B cell (primary cell): ENCODE measurements around the gene HDAC7. TPM values are rescaled to one million over a fixed set of nuclear protein-coding genes. Genes with fewer than 3 reads are reported as not detected.
A peak's percentile ranks its signal among the peaks of the same experiment; 100 is the strongest.

ENCODE experiments used
- ATAC-seq: fragments of 200-7000 bp; cut with Tn5 transposase; one replicate; pipeline ENCODE4 v1.10.0; 2021; ENCODE audit warnings: low read depth, mild to moderate bottlenecking, moderate number of reproducible peaks, moderate library complexity
- CTCF ChIA-PET: fragments of 350-600 bp; sonication (Branson Sonifier 250); formaldehyde crosslinking; loops from one replicate; lab custom pipeline; 2021; ENCODE audit warnings: antibody characterized with exemption, inconsistent platforms; lab: Charles Lee
- POLR2A ChIA-PET: fragments of 350-600 bp; sonication (Branson Sonifier 250); formaldehyde crosslinking; loops from one replicate; lab custom pipeline; 2021; ENCODE audit warnings: antibody characterized with exemption; lab: Charles Lee
- DNase-seq: peaks from one replicate; pipeline ENCODE4 v3.0.0; 2013
- H2AFZ ChIP-seq: 2 replicates; pipeline ENCODE4 v1.6.1; 2012; ENCODE audit warnings: mild to moderate bottlenecking, low read depth, low read length; ENCODE audit not compliant: insufficient read depth, poor library complexity, severe bottlenecking
- H3K27ac ChIP-seq, 2 donors: 1 replicate in 1 of 2; 2 replicates in 1 of 2; pipeline ENCODE4 v1.5.1; 2012 to 2013; ENCODE audit warnings: low read length in 2 of 2, mild to moderate bottlenecking in 2 of 2, moderate library complexity in 1 of 2
- H3K27me3 ChIP-seq, 4 experiments: fragments of 200-600 bp in 1 of 4; sonication (generic) in 1 of 4; replicated peaks in 1 of 4; 1 replicate in 2 of 4; 2 replicates in 2 of 4; pipeline versions ENCODE4 v1.6.1 to v1.7.0; 2013 to 2016; ENCODE audit warnings: low read length in 3 of 4, mild to moderate bottlenecking in 2 of 4, mixed read lengths in 1 of 4, moderate library complexity in 1 of 4; ENCODE audit not compliant: insufficient read depth in 4 of 4, control insufficient read depth in 3 of 4; ENCODE audit errors: control extremely low read depth in 1 of 4
- H3K36me3 ChIP-seq, 2 experiments: replicated peaks in 1 of 2; 1 replicate in 1 of 2; 2 replicates in 1 of 2; pipeline versions ENCODE4 v1.6.1 to v1.7.1; 2013; ENCODE audit warnings: low read length in 1 of 2; ENCODE audit not compliant: insufficient read depth in 2 of 2, control insufficient read depth in 1 of 2; ENCODE audit errors: control extremely low read depth in 1 of 2, extremely low read depth in 1 of 2
- H3K4me1 ChIP-seq, 2 donors: fragments of 200-600 bp in 1 of 2; sonication (generic) in 1 of 2; 1 replicate in 1 of 2; 2 replicates in 1 of 2; pipeline versions ENCODE4 v1.5.1 to v1.6.1; 2013 to 2017; ENCODE audit warnings: low read length in 2 of 2; ENCODE audit not compliant: control insufficient read depth in 2 of 2, insufficient read depth in 2 of 2
- H3K4me2 ChIP-seq: replicated peaks from 2 replicates; pipeline ENCODE3; 2012; ENCODE audit warnings: mild to moderate bottlenecking, low read depth, low read length; ENCODE audit not compliant: poor library complexity, severe bottlenecking
- H3K4me3 ChIP-seq, 5 experiments: fragments of 200-600 bp in 1 of 5; sonication (generic) in 1 of 5; 1 replicate in 3 of 5; 2 replicates in 2 of 5; pipeline versions ENCODE4 v1.5.1 to v1.7.0; 2011 to 2016; ENCODE audit warnings: low read length in 4 of 5, mild to moderate bottlenecking in 4 of 5, low read depth in 2 of 5, control low read depth in 1 of 5, moderate library complexity in 1 of 5; ENCODE audit not compliant: insufficient read depth in 1 of 5; ENCODE audit errors: control extremely low read depth in 1 of 5, extremely low read depth in 1 of 5
- H3K79me2 ChIP-seq: fragments of 200-600 bp; sonication (generic); one replicate; pipeline ENCODE4 v1.6.0; 2016; ENCODE audit warnings: low read length; ENCODE audit not compliant: control insufficient read depth, insufficient read depth
- H3K9ac ChIP-seq: fragments of 200-600 bp; sonication (generic); 2 replicates; pipeline ENCODE4 v1.6.1; 2017; ENCODE audit warnings: mild to moderate bottlenecking, low read length, moderate library complexity
- H3K9me3 ChIP-seq, 3 donors: one replicate each; pipeline versions ENCODE4 v1.6.1 to v1.7.1; 2013; ENCODE audit warnings: low read length in 2 of 3; ENCODE audit not compliant: control insufficient read depth in 2 of 3, insufficient read depth in 1 of 3; ENCODE audit errors: control extremely low read depth in 1 of 3
- H4K20me1 ChIP-seq: 2 replicates; pipeline ENCODE4 v1.6.0; 2012; ENCODE audit warnings: mild to moderate bottlenecking, low read length; ENCODE audit not compliant: insufficient read depth, control insufficient read depth, poor library complexity, severe bottlenecking
- H3K27ac Mint-ChIP-seq: one replicate; pipeline ENCODE4 v1.8.0; 2021; ENCODE audit warnings: mixed read lengths
- H3K27me3 Mint-ChIP-seq: one replicate; pipeline ENCODE4 v1.8.0; 2021; ENCODE audit warnings: mixed read lengths
- H3K4me1 Mint-ChIP-seq: one replicate; pipeline ENCODE4 v1.8.0; 2021; ENCODE audit warnings: mixed read lengths
- H3K4me3 Mint-ChIP-seq: one replicate; pipeline ENCODE4 v1.8.0; 2021; ENCODE audit warnings: mixed read lengths
- H3K9me3 Mint-ChIP-seq: one replicate; pipeline ENCODE4 v1.8.0; 2022; ENCODE audit warnings: mixed read lengths; ENCODE audit not compliant: insufficient read depth
- EZH2 ChIP-seq: IDR thresholded peaks from 2 replicates; pipeline ENCODE4 v1.6.1; 2012; ENCODE audit warnings: borderline replicate concordance, low read depth, mild to moderate bottlenecking, moderate library complexity, low read length; ENCODE audit not compliant: insufficient read depth, poor library complexity, severe bottlenecking
- WGBS: methylation state at CpG from one replicate; pipeline ENCODE4 v1.1.5; 2013; ENCODE audit warnings: missing lambda C conversion rate; ENCODE audit not compliant: insufficient coverage; 5-methylcytosine and 5-hydroxymethylcytosine counted together
- intact Hi-C: fragments of 100-400 bp; cut with micrococcal nuclease; formaldehyde crosslinking; loops from one replicate; pipeline ENCODE4 v1.10.0; 2022
- polyA plus RNA-seq: library from polyadenylated mRNA; depleted of rRNA; stranded (reverse); fragments of >200 nt; gene quantifications from 2 replicates; pipeline ENCODE4 v1.2.3, GENCODE V29; 2012
- total RNA-seq, 2 donors: library from RNA; stranded (reverse); fragments of 120-200 nt in 1 of 2; gene quantifications; 1 replicate in 1 of 2; 2 replicates in 1 of 2; pipeline versions ENCODE4 v1.2.3 to v1.2.4, GENCODE V29; 2013 to 2022
- TF ChIP-seq, protein P1 (sequence below): fragments of 200-600 bp; IDR thresholded peaks from one replicate; pipeline ENCODE4 v1.8.0; 2022; ENCODE audit warnings: antibody characterized with exemption, mild to moderate bottlenecking

The HDAC7 gene
- total and polyA plus RNA-seq, 2 donors (not counting 1 experiment from before 2014, with no cell fraction given), result 87.2 to 178 TPM

DNA sequence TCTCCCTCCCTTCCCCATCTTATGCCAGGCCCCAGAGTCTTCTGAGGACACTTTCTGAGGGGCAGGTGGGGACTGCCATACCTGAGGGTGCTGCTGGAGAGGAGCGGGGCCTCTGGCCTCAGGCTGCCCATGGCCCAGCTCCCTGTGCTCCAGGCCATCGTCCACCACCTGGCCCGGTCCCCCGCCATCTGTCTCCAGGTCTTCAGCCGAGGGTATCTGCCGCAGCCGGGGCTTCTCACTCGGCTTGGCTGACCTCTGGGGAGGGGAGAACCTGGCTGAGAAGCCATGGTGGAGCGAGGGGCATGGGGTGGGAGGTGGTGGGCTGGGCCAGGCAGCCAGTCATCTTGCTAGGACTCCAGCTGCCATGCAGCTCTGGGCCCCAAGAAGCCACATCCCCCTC, 25.0 kb downstream of the HDAC7 start:
- no peak overlapping the region for H2AFZ ChIP-seq
- no peak overlapping the region for H3K27ac Mint-ChIP-seq
- peaks cover 0 to 90% of the 10 kb centered on the region in 2 experiments for H3K36me3 ChIP-seq
- no peak overlapping the region for H3K4me3 ChIP-seq
- H3K4me1 ChIP-seq, result peaks cover 0 to 6% of the 10 kb centered on the region in 2 donors
- H3K79me2 ChIP-seq, result peaks cover 22% of the 10 kb centered on the region
- no peak overlapping the region for H3K27ac ChIP-seq
- no peak for TF ChIP-seq EZH2
- TF ChIP-seq, protein P1, sequence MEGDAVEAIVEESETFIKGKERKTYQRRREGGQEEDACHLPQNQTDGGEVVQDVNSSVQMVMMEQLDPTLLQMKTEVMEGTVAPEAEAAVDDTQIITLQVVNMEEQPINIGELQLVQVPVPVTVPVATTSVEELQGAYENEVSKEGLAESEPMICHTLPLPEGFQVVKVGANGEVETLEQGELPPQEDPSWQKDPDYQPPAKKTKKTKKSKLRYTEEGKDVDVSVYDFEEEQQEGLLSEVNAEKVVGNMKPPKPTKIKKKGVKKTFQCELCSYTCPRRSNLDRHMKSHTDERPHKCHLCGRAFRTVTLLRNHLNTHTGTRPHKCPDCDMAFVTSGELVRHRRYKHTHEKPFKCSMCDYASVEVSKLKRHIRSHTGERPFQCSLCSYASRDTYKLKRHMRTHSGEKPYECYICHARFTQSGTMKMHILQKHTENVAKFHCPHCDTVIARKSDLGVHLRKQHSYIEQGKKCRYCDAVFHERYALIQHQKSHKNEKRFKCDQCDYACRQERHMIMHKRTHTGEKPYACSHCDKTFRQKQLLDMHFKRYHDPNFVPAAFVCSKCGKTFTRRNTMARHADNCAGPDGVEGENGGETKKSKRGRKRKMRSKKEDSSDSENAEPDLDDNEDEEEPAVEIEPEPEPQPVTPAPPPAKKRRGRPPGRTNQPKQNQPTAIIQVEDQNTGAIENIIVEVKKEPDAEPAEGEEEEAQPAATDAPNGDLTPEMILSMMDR, result no peak
- peaks cover 5% of the 10 kb centered on the region for H3K4me1 Mint-ChIP-seq
- POLR2A ChIA-PET, result interaction anchor here (2.5 kb wide), 1 partner anchor 44 kb away, joined by 6 read pairs; no protein-coding TSS in a partner anchor
- H3K4me2 ChIP-seq, result no peak overlapping the region
- no peaks in the 10 kb centered on the region for H3K27me3 Mint-ChIP-seq
- H4K20me1 ChIP-seq, result peaks cover 43% of the 10 kb centered on the region
- H3K9me3 Mint-ChIP-seq, result no peaks in the 10 kb centered on the region
- H3K9me3 ChIP-seq, result no peaks in the 10 kb centered on the region
- WGBS, result 94% methylated on average over 8 of the region's 9 CpGs
- DNase-seq, result no peak
- H3K9ac ChIP-seq, result no peak overlapping the region
- no peak overlapping the region for H3K4me3 Mint-ChIP-seq
- no peaks in the 10 kb centered on the region for H3K27me3 ChIP-seq
- intact Hi-C loops, result no loop called here
- ATAC-seq, result no peak
- CTCF ChIA-PET, result interaction anchor here (1.1 to 38.8 kb wide), 4 partner anchors 17 to 80 kb away, joined by 3 to 1203 read pairs (median 3); no protein-coding TSS in a partner anchor

DNA sequence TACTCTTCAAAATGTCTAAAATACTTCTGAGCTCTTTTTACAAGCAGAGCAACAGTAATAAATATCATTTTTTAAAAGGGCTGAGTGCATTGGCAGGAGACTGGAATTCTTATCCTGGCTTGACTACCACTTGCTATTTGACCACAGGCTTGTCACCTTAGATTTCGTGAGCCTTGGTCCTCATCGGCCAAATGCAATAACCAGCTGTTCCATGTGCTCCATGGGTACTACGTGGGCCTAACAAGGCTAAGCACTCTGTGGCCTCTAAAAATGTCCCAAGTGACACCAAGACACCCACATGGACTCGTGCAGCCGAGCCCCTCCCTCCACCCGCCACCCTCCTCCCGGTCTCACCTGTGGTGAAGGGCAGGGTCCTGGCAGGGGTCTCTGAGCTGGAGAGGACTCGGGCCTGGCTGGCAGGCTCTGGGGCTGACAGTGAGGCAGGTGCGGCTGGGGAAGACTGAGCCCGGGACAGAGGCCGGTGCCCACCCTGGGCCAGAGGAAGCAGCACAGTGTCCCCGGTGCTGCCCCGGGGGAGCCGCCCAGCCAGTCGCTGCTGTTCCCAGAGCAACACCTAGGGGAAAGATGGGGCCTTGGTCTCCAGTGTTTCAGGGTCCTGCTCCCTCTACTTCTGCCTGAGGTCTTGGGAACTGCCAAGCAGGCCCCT, 26.6 kb downstream of the HDAC7 start:
- TF ChIP-seq, protein P1, result no peak
- TF ChIP-seq EZH2, result no peak
- ChIA-PET POLR2A (no interaction called here), CTCF (interaction anchor here (1.0 to 38.8 kb wide), 4 partner anchors 14 to 50 kb away, joined by 3 to 1203 read pairs (median 6); no protein-coding TSS in a partner anchor)
- Mint-ChIP-seq H3K27me3 (no peaks in the 10 kb centered on the region), H3K27ac (no peak overlapping the region), H3K4me1 (peaks cover 2% of the 10 kb centered on the region), H3K4me3 (no peak overlapping the region), H3K9me3 (no peaks in the 10 kb centered on the region)
- Histone ChIP-seq H3K9me3 (no peaks in the 10 kb centered on the region), H3K79me2 (peaks cover 8% of the 10 kb centered on the region), H3K4me2 (no peak overlapping the region), H3K27ac (peak overlapping the region in 1 of 2 donors; percentile 5), H3K4me1 (peaks cover 0 to 3% of the 10 kb centered on the region in 2 donors), H3K9ac (no peak overlapping the region), H3K27me3 (no peaks in the 10 kb centered on the region), H3K36me3 (peaks cover 0 to 90% of the 10 kb centered on the region in 2 experiments), H4K20me1 (peaks cover 27% of the 10 kb centered on the region), H3K4me3 (no peak overlapping the region), H2AFZ (no peak overlapping the region)
- WGBS, result 97% methylated on average over 15 of the region's 15 CpGs
- intact Hi-C loops, result no loop called here
- ATAC-seq (no peak), DNase-seq (no peak)
